HG02870 (cell line): ENCODE results near the gene LHX4.

Experiments
- ATAC-seq: cut with Tn5 transposase; IDR thresholded peaks from one replicate; pipeline ENCODE4 v1.9.1; 2021; ENCODE audit warnings: mild to moderate bottlenecking, moderate library complexity; ENCODE audit not compliant: unreplicated experiment

Gene LHX4

GRCh38 chr1:180241716-180242544, 11.9 kb downstream of the LHX4 start:
- ATAC-seq, result no peak

GRCh38 chr1:180243517-180244221, 13.6 kb downstream of the LHX4 start:
- ATAC-seq, result no peak

DNA sequence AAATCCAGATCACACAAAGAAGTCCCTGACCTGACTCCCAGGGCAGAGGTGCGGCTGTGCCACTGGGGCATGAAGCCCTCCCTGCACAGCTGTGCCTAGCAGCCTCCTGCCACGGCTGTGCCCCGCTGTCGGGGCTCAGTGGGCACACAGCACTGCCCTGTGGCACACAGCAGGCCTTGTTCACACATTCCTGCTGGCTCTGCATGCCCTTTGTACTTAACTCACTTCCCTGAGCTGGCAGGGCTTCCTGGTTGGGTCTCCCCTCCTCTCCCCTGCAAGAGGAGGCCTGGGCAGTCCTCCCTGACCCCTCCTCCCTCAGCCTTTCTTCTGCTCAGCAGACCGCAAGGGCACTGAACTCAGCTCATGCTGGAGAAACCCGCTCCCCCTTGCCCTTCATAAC, 14.8 kb downstream of the LHX4 start:
- ATAC-seq, result no peak

- no peak for ATAC-seq
Measured at GRCh38 chr1:180246579-180246978, 16.5 kb downstream of the LHX4 start.

GRCh38 chr1:180247061-180247460, 17.0 kb downstream of the LHX4 start:
- no peak for ATAC-seq

GRCh38 chr1:180247580-180247979, 17.5 kb downstream of the LHX4 start:
- no peak for ATAC-seq

GRCh38 chr1:180248176-180248575, 18.1 kb downstream of the LHX4 start:
- no peak for ATAC-seq

DNA sequence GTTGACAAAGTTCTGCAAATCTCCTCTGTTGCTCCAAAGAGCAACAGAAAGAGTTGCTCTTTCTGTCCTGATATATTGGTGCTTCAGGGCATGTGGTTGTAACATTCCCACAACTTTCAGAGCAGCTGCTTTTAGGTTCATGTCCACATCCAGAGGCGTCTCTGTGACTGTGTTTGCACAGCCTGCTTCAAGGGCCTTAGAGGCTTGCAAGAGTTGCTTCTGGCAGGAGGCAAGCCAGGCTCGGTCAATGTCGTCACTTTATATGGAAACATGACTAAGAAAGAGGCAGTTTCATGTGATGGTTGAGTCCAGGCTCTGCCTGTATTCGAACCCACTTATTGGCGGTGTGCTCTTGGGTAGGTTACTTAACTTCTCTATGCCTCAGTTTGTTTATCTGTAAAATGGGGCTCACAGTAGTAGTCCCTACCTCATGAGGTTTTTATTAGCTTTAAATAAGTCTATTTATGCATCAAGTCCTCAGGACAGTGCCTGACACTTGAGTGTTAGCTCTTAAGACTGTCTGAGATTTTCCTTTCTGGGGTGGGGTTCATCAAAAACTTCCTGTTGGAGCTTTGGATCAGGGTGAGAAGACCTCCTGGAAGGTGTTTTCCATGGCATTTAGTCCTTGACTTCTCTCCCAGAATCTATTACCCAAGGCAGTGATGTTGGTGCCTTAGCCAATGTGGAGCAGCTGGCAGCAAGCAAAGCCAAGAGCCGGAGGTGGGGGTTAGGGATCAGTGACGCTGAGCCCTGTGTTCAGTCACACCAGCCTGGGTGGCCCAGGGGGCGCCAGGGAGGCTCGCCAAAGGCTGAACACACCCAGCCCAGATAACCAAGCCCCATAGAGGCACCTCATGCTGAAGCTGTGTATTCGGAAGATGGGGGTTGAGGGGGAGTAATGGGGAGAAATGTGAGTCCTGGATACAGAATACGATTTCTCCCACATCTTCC, 18.9 kb downstream of the LHX4 start:
- ATAC-seq, result no peak

GRCh38 chr1:180249725-180250498, 19.8 kb downstream of the LHX4 start:
- no peak for ATAC-seq

DNA sequence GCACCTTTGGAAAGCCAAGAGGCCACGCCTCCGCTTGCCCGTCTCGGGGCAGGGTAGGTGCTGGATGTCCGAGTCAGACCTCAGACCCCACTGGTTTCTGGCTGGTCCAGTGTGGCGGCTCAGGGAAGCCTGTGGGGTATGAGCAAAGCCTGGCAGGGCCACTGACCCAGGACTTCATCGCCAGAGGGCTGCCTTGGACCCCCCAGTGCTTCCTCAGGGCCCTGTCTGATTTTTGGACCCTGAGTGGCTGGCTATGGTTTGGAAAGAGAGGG, 20.4 kb downstream of the LHX4 start:
- no peak for ATAC-seq

DNA sequence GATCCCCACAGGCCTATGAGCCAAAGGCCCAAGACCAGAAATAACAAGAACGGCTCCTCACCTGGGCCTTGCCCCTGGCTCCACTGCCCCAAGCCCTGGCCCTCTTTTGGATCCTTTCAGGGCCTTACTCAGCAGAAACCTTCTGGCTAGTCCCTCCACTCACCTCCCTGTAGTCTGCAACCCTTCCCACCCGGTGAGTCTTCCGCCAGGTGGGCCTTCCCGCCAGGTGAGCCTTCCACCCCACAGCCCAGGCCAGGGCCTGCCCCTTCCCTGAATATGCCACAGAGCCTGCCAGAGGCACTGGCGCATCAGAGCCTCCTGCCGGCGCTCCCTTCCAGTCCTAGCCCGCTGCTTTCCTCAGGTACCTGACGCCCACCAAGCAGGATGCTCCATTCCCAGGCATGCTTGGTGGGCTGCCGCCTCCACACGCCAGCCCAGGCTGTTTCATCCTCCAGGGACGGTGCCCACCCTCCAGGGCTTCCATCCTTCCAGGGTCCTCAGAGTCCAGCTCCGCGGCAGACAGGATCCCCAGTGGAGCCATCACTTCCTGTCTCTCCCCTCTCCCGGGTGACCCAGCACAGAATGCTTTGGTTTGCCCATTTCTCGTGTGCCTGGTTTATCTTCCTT, 20.9 kb downstream of the LHX4 start:
- no peak for ATAC-seq

GRCh38 chr1:180251526-180252305, 21.7 kb downstream of the LHX4 start:
- ATAC-seq, result no peak

GRCh38 chr1:180252638-180253536, 22.8 kb downstream of the LHX4 start:
- ATAC-seq, result peak; percentile 68

DNA sequence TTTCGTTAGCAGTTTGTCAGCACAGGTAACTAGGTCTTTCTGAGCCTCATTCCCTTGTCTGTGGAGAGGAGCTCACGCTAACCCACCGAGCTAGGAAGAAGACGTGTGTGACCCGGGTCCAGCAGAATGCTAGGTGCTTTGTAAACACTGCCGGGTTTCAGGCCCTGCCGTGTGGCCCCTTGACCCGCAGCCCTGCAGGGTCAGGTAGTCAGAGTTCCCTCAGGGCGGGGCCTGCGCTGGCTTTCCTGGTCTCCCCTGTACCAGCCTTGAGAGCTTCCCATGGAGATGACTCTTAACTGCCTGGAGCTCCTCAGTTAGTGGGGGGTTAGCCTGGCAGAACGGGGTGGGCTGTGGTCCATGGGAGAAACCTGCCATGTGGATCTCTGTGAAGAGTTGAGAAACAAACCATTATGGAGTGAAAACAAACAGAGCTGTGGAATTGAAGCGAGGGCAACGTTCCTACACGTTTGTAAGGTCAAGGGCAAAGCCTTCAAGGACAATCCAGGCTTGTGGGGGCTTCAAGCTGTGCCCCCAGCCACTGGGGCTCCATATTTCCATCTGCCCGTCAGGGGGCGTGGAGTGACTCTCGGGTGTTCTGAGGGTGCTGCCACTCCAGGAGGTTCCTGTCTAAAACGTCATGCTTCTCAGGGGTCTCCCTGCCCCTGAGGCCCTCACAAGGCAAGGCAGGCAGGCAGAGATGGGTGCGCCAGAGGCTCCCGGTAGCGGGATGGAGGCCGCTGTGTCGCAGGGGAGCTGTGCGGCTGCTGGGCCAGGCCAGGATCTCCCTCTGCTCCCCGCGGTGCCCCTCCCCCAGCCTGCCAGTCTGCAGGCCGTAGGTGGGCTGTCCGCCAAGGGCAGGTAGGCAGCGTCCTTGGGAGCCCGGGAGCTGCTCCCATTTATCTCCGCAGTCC, 23.8 kb downstream of the LHX4 start:
- ATAC-seq, result no peak

DNA sequence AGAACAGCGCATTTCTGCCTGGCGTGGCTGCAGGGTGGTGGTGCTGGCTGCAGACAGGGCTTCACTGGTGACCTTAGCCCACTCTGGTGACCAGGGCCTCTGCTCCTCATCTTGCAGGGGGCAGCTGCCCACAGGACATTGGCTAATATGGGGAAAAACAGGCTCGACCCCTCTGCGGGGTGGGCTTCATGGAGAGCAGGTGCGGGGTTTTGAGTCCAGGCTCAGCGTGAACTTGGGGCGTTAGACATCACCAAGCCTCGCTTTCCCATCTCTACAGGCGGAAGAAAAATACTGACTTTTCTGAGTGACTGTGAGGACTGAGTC, 24.4 kb downstream of the LHX4 start:
- no peak for ATAC-seq

DNA sequence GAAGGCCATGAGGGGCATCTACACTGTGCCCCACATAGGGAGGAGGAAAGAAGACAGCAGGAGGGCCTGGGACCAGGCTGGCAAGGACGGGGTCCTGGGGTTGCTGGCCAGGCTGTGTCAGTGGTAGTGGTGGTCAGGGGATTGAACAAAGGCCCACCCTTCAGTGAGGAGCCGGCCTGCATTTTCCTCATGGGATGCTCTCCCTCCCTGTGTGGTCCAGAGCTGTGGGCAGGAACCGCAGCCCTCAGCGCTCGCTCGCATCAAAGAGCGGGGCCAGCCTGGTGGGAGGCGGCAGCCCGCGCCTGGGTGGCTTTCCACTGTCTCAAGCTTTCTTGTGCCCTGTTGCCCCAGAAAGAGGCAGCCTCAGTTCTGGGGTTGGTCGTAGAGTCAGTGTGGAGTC, 24.8 kb downstream of the LHX4 start:
- ATAC-seq, result no peak

DNA sequence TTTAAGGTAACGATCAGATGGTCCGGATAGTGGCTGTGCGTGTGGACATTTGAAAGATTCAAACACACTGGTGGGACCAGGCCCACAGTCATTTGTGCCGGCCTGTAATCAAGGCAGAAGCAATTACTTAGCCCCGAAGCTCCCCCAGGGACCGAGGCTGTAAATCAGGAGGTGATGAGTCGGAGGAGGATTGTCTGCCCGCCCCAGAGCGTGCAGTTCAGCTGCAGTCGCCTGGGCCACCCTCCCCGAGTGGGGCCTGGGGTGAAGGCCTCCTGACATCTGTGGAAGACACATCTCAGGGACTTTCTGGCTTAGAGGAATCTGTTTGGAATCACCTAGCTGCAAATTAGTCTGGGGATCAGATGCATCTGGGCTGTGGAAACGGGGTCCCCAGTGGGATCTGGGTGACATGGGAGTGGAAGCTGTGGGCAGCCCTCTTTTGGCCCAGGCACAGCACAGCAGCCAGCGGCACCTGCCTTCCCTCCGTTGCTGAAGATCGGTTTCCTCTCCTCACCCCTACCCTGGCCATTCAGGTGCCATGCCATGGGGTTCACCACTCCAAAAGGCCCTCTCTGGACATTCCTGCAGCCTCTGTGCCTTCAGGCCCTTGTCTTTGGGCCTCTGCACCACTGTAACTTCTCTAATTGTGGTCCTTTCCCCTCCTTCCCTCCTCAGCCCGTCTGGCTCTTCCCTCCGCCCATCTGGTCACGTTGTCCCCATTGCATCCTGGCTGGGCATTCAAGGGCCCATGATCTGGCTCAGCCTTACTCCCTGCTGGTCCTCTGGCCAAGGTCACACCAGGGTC, 25.7 kb downstream of the LHX4 start:
- ATAC-seq, result no peak
